A549 (cell line): Measurements from ENCODE around the gene RGMB. TPM values are rescaled to one million over a fixed set of nuclear protein-coding genes. Genes with fewer than 3 reads are reported as not detected.

Experiments
- ATAC-seq, 2 experiments: fragments of 200-7000 bp in 1 of 2; fragments of >200 bp in 1 of 2; cut with Nextera tagmentation in 1 of 2; cut with Tn5 transposase in 1 of 2; 3 replicates each; pipeline versions ENCODE4 v1.8.0 to v1.9.1; 2018 to 2020; ENCODE audit warnings: mild to moderate bottlenecking in 1 of 2, moderate library complexity in 1 of 2
- CTCF ChIA-PET: fragments of 300-600 bp; sonication (Branson Sonifier 250); formaldehyde crosslinking; extraction: SDS; loops from one replicate; lab custom pipeline; 2021; ENCODE audit warnings: antibody characterized with exemption, inconsistent platforms; lab: Yijun Ruan, JAX
- POLR2A ChIA-PET: fragments of 350-600 bp; formaldehyde crosslinking; extraction: SDS; loops from one replicate; lab custom pipeline; 2021; ENCODE audit warnings: antibody characterized with exemption, inconsistent platforms; lab: Yijun Ruan, JAX
- DNase-seq, 2 experiments: peaks; one replicate each; pipeline versions ENCODE4 v3.0.0 to v3.0.0-alpha.2; 2011 to 2016; ENCODE audit warnings: low read depth in 1 of 2, low spot score in 1 of 2
- FAIRE-seq: peaks from 2 replicates; lab custom pipeline; 2011; peaks lifted over from hg19 to GRCh38; lab: Jason Lieb, UNC
- H3K27ac ChIP-seq, 2 experiments: fragments of >200 bp; sonication (Bioruptor Twin); formaldehyde crosslinking; 3 replicates each; pipeline ENCODE4 v1.5.1; 2016 to 2017
- H3K4me1 ChIP-seq: fragments of >200 bp; sonication (Bioruptor Twin); formaldehyde crosslinking; 3 replicates; pipeline ENCODE4 v1.6.1; 2016
- H3K4me2 ChIP-seq: fragments of >200 bp; sonication (Bioruptor Twin); formaldehyde crosslinking; 3 replicates; pipeline ENCODE4 v1.6.1; 2016
- H3K4me3 ChIP-seq: fragments of >200 bp; sonication (Bioruptor Twin); formaldehyde crosslinking; 3 replicates; pipeline ENCODE4 v1.5.1; 2016
- H3K9me3 ChIP-seq: fragments of >200 bp; sonication (Bioruptor Twin); formaldehyde crosslinking; 3 replicates; pipeline ENCODE4 v1.6.1; 2016
- CHD4 ChIP-seq: fragments of 200-600 bp; sonication (generic); IDR thresholded peaks from 2 replicates; pipeline ENCODE4 v1.6.1; 2016; ENCODE audit warnings: antibody characterized with exemption, mild to moderate bottlenecking, borderline replicate concordance
- E2F6 ChIP-seq: IDR thresholded peaks from 2 replicates; pipeline ENCODE4 v1.6.1; 2012; ENCODE audit warnings: low read depth, borderline replicate concordance
- EP300 ChIP-seq, 2 experiments: fragments of >200 bp; sonication (Bioruptor Twin); formaldehyde crosslinking; IDR thresholded peaks; 2 replicates in 1 of 2; 3 replicates in 1 of 2; pipeline ENCODE4 v1.6.1; 2016 to 2017
- ESRRA ChIP-seq: fragments of 150-350 bp; IDR thresholded peaks from 2 replicates; pipeline ENCODE4 v1.6.1; 2014; ENCODE audit warnings: mild to moderate bottlenecking, low read length, borderline replicate concordance
- FOSB ChIP-seq: fragments of 250-450 bp; sonication (Bioruptor Pico); IDR thresholded peaks from 2 replicates; pipeline ENCODE4 v1.5.0; 2020; ENCODE audit warnings: mild to moderate bottlenecking, moderate library complexity
- HOXB13 ChIP-seq: fragments of 250-450 bp; sonication (Bioruptor Pico); IDR thresholded peaks from 2 replicates; pipeline ENCODE4 v1.5.0; 2020; ENCODE audit warnings: low read depth, mild to moderate bottlenecking, moderate library complexity
- KDM1A ChIP-seq: fragments of 200-600 bp; sonication (generic); IDR thresholded peaks from 2 replicates; pipeline ENCODE4 v1.6.1; 2016; ENCODE audit warnings: low read depth, mild to moderate bottlenecking
- KDM5A ChIP-seq: fragments of 200-600 bp; sonication (generic); IDR thresholded peaks from 2 replicates; pipeline ENCODE4 v1.6.1; 2016; ENCODE audit warnings: antibody characterized with exemption, mild to moderate bottlenecking
- MAX ChIP-seq: IDR thresholded peaks from 2 replicates; pipeline ENCODE4 v1.6.1; 2012
- MAZ ChIP-seq: fragments of 150-350 bp; IDR thresholded peaks from 2 replicates; pipeline ENCODE4 v1.6.1; 2014; ENCODE audit warnings: antibody characterized with exemption, low read depth, low read length, borderline replicate concordance
- NPAS2 ChIP-seq: fragments of 250-450 bp; sonication (Bioruptor Pico); IDR thresholded peaks from 2 replicates; pipeline ENCODE4 v1.8.0; 2022; ENCODE audit warnings: mild to moderate bottlenecking, moderate library complexity, borderline replicate concordance
- PBX3 ChIP-seq: IDR thresholded peaks from 2 replicates; pipeline ENCODE4 v1.6.1; 2012
- RAD21 ChIP-seq, 2 experiments: fragments of >200 bp in 1 of 2; sonication (Bioruptor Twin) in 1 of 2; formaldehyde crosslinking in 1 of 2; IDR thresholded peaks in 1 of 2; conservative IDR thresholded peaks in 1 of 2; 2 replicates in 1 of 2; 3 replicates in 1 of 2; pipeline ENCODE4 v1.6.1; 2012 to 2018; ENCODE audit warnings: inconsistent platforms in 1 of 2
- REST ChIP-seq: fragments of 200-600 bp; sonication (generic); IDR thresholded peaks from 2 replicates; pipeline ENCODE4 v1.6.1; 2016; ENCODE audit warnings: antibody characterized with exemption, mild to moderate bottlenecking, moderate library complexity
- SMC3 ChIP-seq: fragments of >200 bp; sonication (Bioruptor Twin); formaldehyde crosslinking; IDR thresholded peaks from 3 replicates; pipeline ENCODE4 v1.6.1; 2018; ENCODE audit warnings: inconsistent platforms
- ZC3H11A ChIP-seq: fragments of 450-650 bp; IDR thresholded peaks from 2 replicates; pipeline ENCODE4 v1.6.1; 2014; ENCODE audit warnings: antibody characterized with exemption, mild to moderate bottlenecking
- WGBS: methylation state at CpG from one replicate; pipeline ENCODE4 v1.1.6; 2017; ENCODE audit errors: missing lambda C conversion rate; 5-methylcytosine and 5-hydroxymethylcytosine counted together
- polyA plus RNA-seq, 4 experiments: library from polyadenylated mRNA; depleted of rRNA in 3 of 4; stranded (reverse); fragments of >200 nt; fragmentation: RNase III in 1 of 4; extraction: RNeasy Plus Mini Kit Qiagen cat#74134 plus additional on column Dnase treatment in 1 of 4; gene quantifications; 2 replicates in 3 of 4; 3 replicates in 1 of 4; pipeline ENCODE4 v1.2.3, GENCODE V29; 2011 to 2017
- TF ChIP-seq, protein P1 (sequence below): fragments of >200 bp; sonication (Bioruptor Twin); formaldehyde crosslinking; IDR thresholded peaks from 2 replicates; pipeline ENCODE4 v1.6.1; 2016
- TF ChIP-seq, protein P2 (sequence below): fragments of 150-350 bp; IDR thresholded peaks from 2 replicates; pipeline ENCODE4 v1.6.1; 2014; ENCODE audit warnings: low read depth, mild to moderate bottlenecking, low read length

RGMB gene
- polyA plus RNA-seq, 2 of the 4 experiments (the other 2 are of a cell fraction) = 5.3 to 5.6 TPM

DNA sequence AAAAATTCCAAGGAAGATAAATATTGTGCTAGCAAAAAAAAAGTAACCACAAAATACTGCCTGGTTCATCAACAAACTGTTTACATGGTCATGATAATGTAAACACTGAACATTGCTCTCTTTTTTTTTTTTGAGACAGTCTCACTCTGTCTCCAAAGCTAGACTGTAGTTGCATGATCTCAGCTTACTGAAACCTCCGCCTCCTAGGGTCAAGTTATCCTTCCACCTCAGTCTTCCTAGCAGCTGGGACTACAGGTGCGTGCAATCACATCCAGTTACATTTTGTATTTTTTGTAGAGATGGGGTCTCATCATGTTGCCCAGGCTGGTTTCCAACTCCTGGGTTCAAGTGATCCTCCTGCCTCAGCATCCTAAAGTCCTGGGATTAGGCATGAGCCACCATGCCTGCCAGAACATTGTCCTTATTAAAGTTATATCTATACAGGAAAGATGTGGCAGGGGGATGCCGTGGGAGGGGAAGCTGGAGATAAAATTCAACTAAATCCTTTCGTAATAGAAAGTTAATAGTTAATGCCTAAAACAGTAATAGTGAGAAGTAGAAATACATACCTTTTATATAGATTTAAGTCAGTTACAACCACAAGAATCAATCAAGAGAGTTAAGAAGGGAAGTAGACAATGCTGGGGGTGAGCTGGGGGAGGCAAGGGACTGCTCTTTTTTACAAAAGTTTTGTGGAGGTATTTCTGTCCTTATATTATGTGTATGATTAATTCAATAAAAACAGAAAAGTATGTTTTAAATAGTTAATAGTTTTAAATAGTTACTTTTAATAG lies 52.3 kb downstream of the RGMB start:
- WGBS = 57% methylated on average over 4 of the region's 4 CpGs
- CTCF ChIA-PET = interaction anchor here (0.9 kb wide), 1 partner anchor 57 kb away, joined by 3 read pairs; no protein-coding TSS in a partner anchor

More for the DNA sequence above, 52.3 kb downstream of the RGMB start:
- ATAC-seq (no peak), DNase-seq (no peak), FAIRE-seq (no peak)
- TF ChIP-seq ZC3H11A (no peak), KDM5A (no peak), MAZ (no peak), E2F6 (no peak), EP300 (IDR thresholded peaks at IDR 0.05) (no peak), SMC3 (no peak), CHD4 (no peak), KDM1A (no peak), PBX3 (no peak), REST (no peak), RAD21 (conservative IDR thresholded peaks at IDR 0.05 in 1 of 2, IDR thresholded peaks at IDR 0.05 in 1 of 2) (no peak), MAX (no peak), NPAS2 (CRISPR knock-in tag) (no peak), ESRRA (no peak), FOSB (CRISPR knock-in tag) (no peak), HOXB13 (CRISPR knock-in tag) (no peak)
- TF ChIP-seq, protein P1, sequence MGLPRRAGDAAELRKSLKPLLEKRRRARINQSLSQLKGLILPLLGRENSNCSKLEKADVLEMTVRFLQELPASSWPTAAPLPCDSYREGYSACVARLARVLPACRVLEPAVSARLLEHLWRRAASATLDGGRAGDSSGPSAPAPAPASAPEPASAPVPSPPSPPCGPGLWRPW = no peak
- TF ChIP-seq, protein P2, sequence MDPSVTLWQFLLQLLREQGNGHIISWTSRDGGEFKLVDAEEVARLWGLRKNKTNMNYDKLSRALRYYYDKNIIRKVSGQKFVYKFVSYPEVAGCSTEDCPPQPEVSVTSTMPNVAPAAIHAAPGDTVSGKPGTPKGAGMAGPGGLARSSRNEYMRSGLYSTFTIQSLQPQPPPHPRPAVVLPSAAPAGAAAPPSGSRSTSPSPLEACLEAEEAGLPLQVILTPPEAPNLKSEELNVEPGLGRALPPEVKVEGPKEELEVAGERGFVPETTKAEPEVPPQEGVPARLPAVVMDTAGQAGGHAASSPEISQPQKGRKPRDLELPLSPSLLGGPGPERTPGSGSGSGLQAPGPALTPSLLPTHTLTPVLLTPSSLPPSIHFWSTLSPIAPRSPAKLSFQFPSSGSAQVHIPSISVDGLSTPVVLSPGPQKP = no peak
- Histone ChIP-seq H3K27ac (no peak overlapping the region), H3K4me1 (no peaks in the 10 kb centered on the region), H3K4me3 (no peak overlapping the region), H3K4me2 (no peak overlapping the region), H3K9me3 (peaks cover 10% of the 10 kb centered on the region; the same call in 1 of the 3 replicates)
- POLR2A ChIA-PET = no interaction called here
